ENCODE data around the gene ARHGAP12.

The ARHGAP12 gene

DNA sequence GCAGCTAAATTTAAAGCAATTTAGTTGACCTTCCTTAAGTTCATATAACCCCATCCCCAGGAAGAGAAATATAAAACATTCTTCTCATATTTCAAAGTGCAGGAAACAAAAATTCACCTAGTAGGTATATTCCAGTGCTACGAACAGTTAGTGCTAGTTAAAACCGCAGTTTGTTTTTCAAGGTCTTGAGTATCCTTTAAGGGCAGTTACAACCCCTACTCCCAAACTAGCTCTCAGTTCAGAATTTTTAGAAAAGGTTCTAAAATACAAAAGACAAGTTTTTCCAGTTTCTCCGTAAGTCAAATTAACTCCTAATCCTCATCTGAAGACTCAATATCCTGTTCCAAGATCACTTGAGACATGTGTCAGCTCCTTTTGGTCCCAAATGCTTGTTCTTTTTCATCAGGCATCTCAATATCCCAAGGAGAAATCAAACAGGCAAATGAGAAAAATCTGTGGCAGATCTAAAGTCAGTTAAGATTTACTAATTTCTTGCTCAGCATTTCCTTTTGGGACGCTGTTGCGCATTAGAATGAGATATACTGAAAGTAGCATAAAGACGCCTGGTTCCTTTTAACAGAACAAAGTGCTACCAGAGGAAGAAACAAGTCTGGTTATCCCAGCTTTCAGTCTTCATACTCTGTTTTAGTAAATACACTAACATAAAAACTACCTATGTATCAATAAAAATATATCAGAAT lies 51.8 kb downstream of the ARHGAP12 start:
- DNase-seq: no peak

DNA sequence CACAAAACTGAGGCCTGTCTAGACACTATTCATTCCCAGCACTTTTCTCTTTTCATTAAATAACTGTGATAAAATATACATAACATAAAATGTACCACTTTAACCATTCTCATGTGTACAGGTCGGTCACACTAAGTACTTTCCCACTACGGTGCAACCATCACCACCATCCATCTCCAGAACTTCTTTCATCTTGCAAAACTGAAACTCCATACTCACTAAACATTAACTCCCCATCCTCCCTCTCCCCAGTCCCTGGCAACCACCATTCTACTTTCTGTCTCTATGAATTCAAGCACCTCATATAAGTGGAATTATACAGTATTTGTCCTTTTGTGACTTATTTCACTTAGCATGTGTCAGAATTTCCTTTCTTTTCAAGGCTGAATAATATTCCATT lies 53.0 kb downstream of the ARHGAP12 start:
- DNase-seq: no peak

DNA sequence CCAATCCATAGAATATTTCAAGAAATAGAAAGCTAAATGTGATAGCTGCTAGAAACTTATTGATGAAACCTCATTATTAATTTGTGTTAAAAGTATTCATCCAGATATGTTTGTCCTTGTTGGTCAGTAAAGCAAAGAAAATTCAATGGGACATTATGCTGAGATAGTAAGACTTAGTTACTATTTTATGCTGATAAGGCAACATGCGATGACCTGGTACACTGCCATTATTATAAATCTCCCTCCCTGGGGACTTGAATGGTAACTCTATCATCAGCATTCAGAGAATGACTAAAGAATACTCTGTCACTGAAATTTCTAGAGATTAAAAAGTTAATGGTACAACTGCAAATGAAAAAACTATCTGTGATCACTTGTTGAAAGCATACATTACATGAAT lies 54.9 kb downstream of the ARHGAP12 start:
- no peak for DNase-seq

DNA sequence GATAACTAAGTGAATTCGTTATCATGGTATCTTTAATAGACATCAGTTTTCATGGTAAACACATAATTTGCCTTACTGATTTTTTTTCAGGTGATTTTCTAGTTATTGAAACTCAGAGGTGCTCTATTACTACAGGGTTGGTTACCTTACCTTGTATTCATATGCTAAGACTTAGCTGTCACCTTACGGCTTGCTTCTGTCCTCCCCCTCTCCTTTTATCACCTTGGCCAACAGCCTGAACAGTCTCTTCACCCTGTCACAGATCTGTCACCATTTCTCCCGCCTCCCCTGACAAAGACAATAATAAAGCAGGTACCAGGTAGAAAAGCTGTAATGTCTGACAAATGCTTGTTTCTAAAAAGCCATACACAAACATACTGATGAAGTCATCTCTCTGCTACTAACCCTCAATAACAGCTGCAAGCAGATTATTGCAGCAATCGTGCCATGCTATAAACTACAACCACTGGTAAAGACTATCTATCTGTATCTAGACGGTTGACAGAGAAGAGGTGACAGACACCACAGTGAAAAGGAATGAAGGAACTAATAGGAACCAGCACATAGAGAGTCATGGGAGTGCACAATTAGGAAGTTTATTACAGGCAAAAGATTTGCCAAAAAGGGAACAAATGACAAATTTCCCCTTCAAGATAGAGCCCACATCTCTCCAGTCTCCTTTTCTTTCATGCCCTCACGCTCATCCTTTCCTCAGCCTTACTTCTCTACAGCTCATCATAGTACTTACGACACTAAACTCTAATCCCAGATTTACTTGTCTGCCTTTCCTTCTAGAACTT lies 57.2 kb downstream of the ARHGAP12 start:
- no peak for DNase-seq

DNA sequence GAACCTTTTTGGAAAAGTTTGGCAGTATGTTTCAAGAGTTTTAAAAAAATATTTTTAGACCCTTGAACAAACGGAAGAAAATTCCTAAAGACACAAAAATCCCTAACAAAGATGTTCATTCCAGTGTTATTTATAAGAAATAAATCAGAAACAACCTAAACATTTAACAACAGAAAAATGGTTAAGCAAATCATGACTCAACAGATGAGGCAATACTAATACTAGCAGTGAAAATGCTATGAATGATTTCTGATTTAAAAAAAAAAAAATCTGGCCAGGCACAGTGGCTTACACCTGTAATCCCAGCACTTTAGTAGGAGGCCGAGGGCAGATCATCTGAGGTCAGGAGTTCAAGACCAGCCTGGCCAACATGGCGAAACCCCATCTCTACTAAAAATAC lies 61.0 kb downstream of the ARHGAP12 start:
- no peak for DNase-seq

DNA sequence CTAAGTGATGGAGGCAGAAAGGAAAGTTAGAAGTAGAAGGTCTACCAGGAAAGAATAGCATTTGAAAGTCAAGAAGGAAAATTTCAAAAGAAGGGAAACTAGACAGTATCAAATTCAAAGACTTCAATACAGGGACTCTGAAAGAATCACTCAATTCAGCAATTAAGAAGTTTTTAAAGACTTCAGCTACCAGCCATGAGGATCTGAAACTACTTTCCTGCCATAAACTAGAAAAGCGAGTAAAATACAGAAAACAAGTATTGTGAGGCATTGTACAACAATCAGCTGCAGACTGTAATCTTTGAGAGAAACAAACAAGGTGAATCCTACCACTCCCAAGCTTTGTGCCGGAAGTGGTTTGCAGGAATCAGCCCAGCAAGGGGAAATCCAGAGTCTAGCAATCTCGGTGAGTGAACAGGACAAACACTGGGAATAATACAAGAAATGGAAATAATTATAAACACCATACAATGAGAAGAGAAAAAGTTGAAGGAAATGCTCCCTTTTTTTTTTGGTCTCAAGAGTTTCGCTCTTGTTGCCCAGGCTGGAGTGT lies 62.4 kb downstream of the ARHGAP12 start:
- DNase-seq: no peak

DNA sequence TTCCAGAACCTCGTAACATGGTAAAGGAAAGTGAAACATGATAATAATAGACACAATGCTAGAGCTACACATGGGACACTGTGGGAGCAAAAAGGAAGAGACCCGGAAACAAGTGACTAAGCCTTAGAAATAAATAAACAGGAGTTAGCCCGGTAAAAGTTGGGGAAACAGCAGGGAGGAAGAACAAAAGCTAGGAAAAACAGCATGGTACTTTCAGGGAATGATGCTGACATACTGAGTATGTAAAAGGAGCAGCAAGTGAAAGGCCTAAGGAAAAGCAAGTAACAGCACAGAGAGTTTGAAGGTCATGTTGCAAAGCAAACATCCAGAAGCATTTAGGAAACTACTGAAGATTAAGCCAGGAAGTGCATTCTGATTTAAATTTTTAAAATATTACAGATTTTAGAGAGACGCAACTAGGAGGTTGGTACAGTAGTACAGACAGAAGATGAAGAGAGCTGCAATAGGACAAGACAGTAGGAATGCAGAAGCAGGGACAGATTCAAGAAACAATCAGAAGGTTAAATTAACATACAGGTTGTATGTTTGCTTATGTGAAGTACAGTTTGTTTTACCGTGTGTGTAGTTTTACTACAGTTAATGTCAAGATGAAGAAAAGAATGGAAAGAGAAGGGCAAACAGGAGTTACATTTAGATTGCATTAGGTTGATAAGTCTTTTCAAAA lies 63.7 kb downstream of the ARHGAP12 start:
- DNase-seq: no peak

DNA sequence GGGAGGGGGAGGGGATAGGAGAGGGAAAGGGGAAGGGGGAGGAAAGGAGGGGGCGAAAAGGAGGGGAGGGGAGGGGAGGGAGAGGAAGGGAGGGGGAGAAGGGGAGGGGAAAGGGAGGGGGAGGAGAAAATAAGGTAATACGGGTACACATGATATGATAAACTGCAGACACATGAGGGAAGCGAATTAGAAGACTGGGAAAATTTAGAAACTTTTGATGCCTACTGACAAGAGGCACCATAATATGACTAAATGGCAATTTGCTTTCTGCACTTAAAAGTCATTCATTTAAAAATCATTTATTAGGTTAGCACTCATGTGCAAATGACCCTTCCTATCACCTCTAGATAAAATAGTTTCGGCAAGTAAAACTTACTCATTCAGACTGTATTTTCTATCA lies 73.6 kb downstream of the ARHGAP12 start:
- no peak for DNase-seq

DNA sequence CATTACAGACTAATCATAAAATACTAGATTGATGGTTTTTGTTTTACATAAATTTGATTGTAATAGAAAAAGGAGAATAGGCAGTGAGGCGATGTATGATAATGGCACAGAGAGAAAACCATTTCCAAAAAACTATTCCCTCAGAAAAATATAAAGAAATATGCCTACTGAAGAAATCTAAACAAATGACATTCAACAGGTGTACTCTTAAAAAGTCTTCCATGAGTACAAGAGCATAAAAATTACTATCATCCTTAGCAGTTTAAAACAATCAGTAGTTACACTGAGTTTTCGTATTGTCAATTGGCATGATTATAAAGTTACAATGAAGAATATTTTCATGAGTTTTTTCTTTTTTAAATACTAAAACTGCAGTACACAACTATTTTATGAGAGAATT lies 75.0 kb downstream of the ARHGAP12 start:
- no peak for DNase-seq

DNA sequence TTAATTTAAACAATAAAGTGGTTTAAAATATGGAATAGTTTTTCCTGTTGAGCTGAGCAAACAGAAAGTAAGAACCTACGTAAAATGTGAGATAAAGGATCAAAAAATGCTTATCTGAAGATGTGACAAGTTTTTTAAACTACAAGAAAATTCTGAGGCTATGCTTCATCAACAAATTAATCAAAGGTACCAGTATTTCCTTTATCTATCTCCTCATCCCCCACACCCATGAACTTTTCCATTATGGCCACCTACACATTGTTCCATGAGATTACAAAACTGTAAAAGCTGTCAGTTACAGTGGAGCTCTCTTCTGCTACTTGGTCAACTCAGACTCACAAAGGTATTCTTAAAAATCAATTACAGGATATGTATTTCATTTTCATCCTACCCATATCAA lies 77.4 kb downstream of the ARHGAP12 start:
- DNase-seq: no peak

DNA sequence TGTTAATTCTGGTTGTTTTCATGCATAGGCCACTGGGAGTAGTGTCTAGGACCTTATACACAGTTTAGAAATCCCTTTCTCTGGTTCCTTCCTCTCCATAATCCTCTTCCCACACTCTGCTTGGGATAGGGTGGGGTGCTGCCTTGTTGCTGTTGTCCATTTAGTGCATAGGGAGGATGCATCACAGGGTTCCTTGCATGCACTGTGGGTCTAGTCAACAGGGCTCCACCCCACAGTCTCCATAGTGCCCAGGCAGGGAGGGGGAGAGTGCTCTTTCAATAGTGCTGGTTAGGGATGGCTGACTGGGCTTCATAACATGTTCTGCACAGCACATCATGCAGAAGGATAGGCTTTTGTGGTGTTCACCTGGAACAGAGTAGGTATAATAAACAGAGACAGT lies 81.1 kb downstream of the ARHGAP12 start:
- DNase-seq: no peak

DNA sequence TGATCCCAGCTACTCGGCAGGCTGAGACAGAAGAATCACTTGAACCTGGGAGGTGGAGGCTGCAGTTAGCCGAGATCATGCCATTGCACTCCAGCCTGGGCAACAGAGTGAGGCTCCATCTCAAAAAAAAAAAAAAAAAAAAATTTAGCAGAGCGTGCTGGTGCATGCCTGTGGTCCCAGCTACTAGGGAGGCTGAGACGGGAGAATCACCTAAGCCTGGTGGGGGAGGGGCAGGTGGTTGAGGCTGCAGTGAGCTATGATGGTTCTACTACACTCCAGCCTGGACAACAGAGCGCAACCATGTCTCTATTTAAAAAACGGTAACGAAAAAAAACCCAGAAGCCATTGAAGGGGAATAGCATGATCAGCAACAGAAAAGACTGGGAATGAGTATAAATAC lies 89.9 kb downstream of the ARHGAP12 start:
- no peak for DNase-seq

DNA sequence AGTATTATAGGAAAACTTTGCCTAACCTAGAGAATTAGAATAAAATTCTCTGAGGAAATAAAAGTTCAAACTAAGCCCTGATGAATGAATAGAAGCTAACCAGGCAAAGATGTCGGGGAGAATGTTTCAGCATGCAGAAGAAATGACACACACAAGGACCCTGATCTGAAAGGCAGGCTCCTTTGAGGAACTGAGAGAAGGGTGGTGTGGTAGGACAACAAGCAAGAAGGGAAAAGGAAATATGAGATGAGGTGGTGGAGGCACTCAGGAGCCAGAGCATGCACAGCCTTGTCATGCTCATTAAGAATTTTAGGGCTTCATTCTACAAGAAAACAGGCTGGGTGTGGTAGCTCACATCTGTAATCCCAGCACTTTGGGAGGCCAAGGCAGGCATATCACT lies 90.6 kb downstream of the ARHGAP12 start:
- no peak for DNase-seq

DNA sequence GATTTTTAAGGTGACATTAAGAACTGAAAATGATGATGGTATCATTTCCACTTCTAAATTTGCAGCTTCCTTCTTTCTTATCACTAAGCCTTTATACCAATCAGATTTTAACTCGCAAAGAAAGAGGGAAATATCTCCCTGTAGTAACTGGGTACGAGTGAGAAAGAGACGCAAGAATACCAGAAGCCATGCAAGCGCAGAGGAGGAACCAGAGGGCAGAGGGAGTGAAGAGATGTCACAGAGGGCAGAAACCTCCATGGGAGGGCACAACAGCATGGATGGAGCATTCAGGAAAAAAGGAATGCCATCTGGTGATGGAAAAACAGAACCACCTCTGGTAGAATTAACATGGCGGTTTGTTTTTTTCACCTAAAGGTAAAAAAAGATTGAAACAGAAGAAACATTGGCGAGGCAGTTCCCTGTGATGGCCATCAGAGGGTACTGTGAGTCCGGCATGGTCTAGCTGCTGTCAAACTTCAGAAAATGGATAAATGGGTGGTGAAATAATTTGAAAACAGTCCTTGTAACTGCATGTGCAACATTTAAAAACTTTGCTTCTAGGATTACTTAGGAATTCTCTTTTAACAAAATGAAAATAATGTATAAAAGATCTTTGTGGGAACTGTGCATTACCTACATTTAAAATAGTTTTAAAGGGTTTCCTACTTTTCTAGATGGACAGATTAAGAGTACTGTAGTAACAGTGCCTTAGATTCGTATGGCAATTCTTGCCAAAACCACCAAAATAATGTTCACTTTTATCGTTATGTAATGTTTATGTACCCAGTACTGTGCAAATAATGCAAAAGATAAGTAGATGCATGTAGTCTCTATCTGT lies 91.8 kb downstream of the ARHGAP12 start:
- DNase-seq: no peak

DNA sequence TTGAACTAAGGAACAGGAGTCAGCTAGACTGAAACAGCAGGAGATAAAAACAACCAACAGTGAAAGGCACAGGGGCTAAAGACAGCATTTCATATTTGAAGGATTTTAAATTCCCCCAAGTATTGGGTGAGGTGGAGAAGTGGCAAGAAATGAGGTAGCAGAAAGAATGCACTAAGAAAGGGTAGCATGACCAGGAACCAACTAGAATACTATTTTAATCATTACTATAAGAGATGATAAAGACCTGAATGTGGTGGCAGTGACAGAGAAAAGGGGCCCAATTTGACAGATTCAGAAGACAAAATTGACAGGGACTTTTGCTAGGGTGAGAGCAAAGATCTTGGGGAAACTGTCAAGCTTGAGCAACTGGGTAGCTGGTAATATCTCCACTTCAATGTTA lies 94.9 kb downstream of the ARHGAP12 start:
- DNase-seq: no peak

DNA sequence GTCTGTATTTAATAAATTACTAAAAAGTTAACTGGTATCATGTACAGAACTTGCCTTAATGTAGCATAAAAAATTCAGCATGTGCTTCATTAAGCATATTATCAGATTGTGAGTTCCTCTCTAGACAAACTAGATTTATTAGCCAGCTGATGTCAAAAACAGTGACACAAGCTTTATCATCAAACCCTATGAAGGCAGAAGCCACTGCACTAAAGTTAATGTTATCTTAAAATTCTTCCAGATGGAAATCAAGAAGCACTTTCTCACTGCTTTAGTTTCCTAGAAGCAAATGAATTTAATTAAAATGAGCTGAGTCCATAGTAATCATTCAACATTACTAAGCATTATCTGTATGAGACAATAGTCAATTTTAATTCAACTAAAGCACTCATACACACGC lies 96.4 kb downstream of the ARHGAP12 start:
- no peak for DNase-seq

DNA sequence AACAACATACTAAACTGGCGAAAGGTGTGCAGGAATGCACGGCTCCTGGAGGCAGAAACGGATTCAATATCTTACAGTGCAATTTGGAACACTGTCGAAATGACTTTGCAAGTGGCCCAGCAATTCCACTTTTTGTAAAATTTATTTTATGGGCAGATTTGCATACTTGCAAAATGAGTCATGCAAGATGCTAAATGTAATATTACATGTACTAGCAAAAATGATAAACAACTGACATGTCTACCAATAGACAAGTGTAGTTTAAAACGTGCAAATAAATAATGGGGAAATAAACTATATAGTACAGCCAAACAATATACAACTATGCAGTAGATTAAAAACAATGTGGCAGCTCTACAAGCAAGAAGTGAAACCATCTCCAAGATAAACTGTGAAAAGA lies 97.7 kb downstream of the ARHGAP12 start:
- no peak for DNase-seq

DNA sequence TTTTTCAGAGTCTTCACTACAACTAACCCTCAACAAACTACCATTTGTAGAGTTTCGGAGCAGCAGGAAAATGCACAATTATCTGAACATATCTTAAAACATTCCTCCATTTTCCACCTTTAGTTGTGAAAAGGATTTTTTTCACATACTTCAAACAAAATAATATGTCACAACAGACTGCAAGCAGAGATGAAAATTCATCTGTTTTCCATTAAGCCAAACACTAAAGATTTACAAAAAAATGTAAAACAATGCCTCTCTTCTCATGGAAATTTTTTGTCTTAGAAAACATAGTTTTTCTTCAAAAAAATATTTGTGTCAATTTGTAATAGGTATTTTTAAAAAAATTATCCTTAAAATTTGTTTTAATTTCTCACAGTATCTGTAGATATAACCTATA lies 98.9 kb downstream of the ARHGAP12 start:
- DNase-seq: no peak

DNA sequence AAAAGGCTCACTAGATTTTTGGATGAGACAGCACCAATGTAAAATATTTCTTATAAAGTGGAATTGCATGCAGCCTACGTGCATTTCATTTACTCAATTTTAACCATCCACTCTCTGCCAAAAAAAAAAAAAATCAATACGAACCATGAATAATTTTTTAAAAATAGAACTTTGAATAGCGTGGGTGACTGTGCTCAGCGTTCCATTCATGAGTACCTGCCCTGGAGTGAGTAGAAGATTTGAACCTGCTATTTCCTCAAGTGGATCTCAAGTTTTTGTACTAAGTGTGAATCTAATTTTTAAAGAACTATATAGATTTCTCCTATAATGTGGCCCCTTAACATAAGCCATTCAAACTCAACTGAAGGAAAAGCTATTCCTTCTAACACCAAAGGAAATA lies 105.3 kb downstream of the ARHGAP12 start:
- no peak for DNase-seq

DNA sequence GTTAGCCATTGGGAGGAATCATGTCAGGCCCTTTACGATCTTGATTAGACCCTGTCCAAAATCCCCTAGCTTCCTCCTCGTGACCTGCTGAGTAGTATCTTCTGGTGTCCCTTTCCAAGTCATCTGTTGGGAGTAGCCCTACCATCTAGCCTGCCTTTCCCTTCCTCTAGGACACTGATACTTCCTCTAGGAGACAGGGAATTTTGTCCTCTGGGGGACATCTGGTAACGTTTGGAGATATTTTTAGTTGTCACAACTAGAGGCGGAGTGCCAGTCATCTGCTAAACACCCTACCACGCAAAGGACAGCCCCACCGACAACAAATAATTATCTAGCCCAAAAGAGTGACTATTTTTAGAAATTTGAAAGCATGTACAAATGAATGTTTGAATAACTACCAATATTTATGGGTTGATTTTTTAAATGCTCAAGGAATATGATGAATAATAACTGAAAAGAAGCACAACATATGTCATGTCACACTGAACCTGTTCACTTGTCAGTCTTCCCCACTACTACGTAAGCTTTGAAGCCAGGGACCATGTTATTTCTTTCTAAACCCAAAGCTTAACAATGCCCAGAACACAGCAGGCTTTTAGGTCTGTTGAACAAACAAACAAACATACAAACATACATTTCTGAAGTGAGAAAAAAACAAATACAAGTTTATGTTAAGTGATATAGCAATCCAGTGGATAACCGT lies 105.9 kb downstream of the ARHGAP12 start:
- DNase-seq: no peak

DNA sequence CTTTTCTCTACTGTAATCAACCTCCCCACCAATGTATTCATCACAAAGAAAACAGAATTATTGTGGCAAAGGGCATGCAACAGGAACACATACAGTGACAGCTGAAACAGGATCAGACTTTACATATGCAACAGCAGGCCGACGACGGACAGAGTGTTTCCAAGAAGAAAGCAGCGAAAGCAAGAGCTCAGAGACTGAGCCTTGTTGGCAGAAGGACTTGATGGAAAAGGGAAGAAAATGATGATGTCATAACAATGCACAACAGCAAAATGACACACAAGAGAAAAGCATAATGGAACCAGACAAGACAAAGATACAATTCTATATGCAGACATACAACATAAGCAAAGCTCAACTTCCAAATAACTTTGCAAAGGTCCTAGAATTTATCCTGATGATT lies 106.5 kb downstream of the ARHGAP12 start:
- no peak for DNase-seq

DNA sequence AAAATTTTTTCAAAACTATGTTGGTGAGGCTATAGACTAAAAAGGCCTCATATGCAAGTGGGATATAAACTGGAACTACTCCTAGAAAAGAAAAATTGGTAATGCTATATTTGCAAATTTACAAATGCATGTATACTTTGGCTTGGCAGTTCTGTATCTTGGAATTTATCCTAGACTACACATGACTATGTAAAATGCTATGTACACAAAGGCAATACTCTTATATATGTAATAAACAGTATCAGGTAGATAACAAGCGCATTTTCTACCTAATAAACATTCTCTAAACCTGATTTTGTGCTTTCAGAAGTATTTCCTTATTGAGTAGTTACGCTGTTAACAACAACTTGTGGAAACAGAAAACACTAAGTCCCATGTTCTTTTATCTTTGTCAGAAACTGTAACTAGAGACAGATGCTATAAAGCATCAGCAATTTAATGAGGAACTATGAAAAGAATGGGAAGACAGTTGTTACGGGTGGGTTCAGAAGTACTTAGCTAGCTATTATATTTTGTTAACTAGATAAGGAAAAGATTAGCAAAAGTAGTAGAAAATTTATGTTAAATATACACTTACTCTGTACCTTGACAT lies 107.8 kb downstream of the ARHGAP12 start:
- DNase-seq: no peak
